Endodermal cell (in vitro differentiated cells): Measurements from ENCODE around the gene MS4A2. TPM values are rescaled to one million over a fixed set of nuclear protein-coding genes. Genes with fewer than 3 reads are reported as not detected.
"Not testable (repeated sequence)": the region's sequence is repeated elsewhere in the genome, so short reads cannot be mapped to it uniquely, and the experiment has no call there.

Experiments
- DNase-seq: peaks from one replicate; pipeline ENCODE4 v3.0.0-alpha.2; 2017
- H3K27ac ChIP-seq: 2 replicates; pipeline ENCODE4 v1.5.1; 2013; ENCODE audit warnings: mild to moderate bottlenecking, low read depth, low read length, moderate library complexity
- H3K27me3 ChIP-seq: 2 replicates; pipeline ENCODE4 v1.6.1; 2013; ENCODE audit warnings: mild to moderate bottlenecking, low read length, moderate library complexity; ENCODE audit not compliant: insufficient read depth, control insufficient read depth, poor library complexity, severe bottlenecking
- H3K36me3 ChIP-seq: 2 replicates; pipeline ENCODE4 v1.7.0; 2013; ENCODE audit warnings: mild to moderate bottlenecking, low read length, moderate library complexity; ENCODE audit not compliant: control insufficient read depth, insufficient read depth
- H3K4me1 ChIP-seq: one replicate; pipeline ENCODE4 v1.7.0; 2013; ENCODE audit warnings: low read length; ENCODE audit not compliant: control insufficient read depth, insufficient read depth
- H3K4me3 ChIP-seq: 2 replicates; pipeline ENCODE4 v1.5.1; 2013; ENCODE audit warnings: mild to moderate bottlenecking, low read length, moderate library complexity
- H3K9ac ChIP-seq: 2 replicates; pipeline ENCODE4 v1.6.1; 2013; ENCODE audit warnings: mild to moderate bottlenecking, low read length, moderate library complexity; ENCODE audit not compliant: poor library complexity, severe bottlenecking; ENCODE audit errors: extremely low read depth
- H3K9me3 ChIP-seq: 2 replicates; pipeline ENCODE4 v1.6.1; 2013; ENCODE audit warnings: mild to moderate bottlenecking, low read length, moderate library complexity; ENCODE audit not compliant: control insufficient read depth
- H3K27ac Mint-ChIP-seq: 2 replicates; pipeline ENCODE4 v1.8.0; 2020; ENCODE audit warnings: mixed read lengths
- H3K27me3 Mint-ChIP-seq: 2 replicates; pipeline ENCODE4 v1.8.0; 2021; ENCODE audit warnings: mild to moderate bottlenecking, mixed read lengths; ENCODE audit not compliant: insufficient read depth
- H3K36me3 Mint-ChIP-seq: 2 replicates; pipeline ENCODE4 v1.8.0; 2020; ENCODE audit warnings: low read depth, mixed read lengths
- H3K4me1 Mint-ChIP-seq: 2 replicates; pipeline ENCODE4 v1.8.0; 2020; ENCODE audit warnings: mixed read lengths
- H3K4me3 Mint-ChIP-seq: 2 replicates; pipeline ENCODE4 v1.8.0; 2020; ENCODE audit warnings: mild to moderate bottlenecking, moderate library complexity, mixed read lengths
- H3K9me3 Mint-ChIP-seq: 2 replicates; pipeline ENCODE4 v1.8.0; 2020; ENCODE audit warnings: mild to moderate bottlenecking, mixed read lengths
- CTCF ChIP-seq: fragments of 200-600 bp; sonication (generic); conservative IDR thresholded peaks from 2 replicates; pipeline ENCODE4 v1.5.0; 2021; ENCODE audit warnings: antibody characterized with exemption, mild to moderate bottlenecking
- WGBS, 2 experiments: methylation state at CpG; one replicate each; pipeline versions ENCODE4 v1.1.5 to v1.1.7; 2013; ENCODE audit warnings: missing lambda C conversion rate in 2 of 2, mixed read lengths in 1 of 2; ENCODE audit not compliant: insufficient coverage in 1 of 2, insufficient read length in 1 of 2; 5-methylcytosine and 5-hydroxymethylcytosine counted together
- total RNA-seq, 2 donors: library from RNA; stranded (reverse); fragmentation: NEBNext Ultra II Directional in 1 of 2; extraction: Animal tissue kit (Norgen Biotek cat#: 25700) in 1 of 2; gene quantifications; 2 replicates in 1 of 2; 3 replicates in 1 of 2; pipeline ENCODE4 v1.2.1, GENCODE V29; 2021

Gene MS4A2
- total RNA-seq, 2 donors from 2014 or later = not detected

- Histone ChIP-seq H3K9me3 (no peaks in the 10 kb centered on the region), H3K36me3 (no peaks in the 10 kb centered on the region), H3K4me3 (no peak overlapping the region), H3K27ac (no peak overlapping the region), H3K27me3 (no peaks in the 10 kb centered on the region), H3K4me1 (no peaks in the 10 kb centered on the region), H3K9ac (no peak overlapping the region)
- no peak for TF ChIP-seq CTCF
- Mint-ChIP-seq H3K36me3 (no peaks in the 10 kb centered on the region), H3K4me1 (peaks cover 5% of the 10 kb centered on the region), H3K9me3 (no peaks in the 10 kb centered on the region), H3K27ac (no peak overlapping the region), H3K4me3 (no peak overlapping the region), H3K27me3 (no peaks in the 10 kb centered on the region)
- DNase-seq = no peak
Observed at GRCh38 chr11:60098508-60098907, 10.0 kb downstream of the MS4A2 start.

- WGBS, 2 experiments = 91% methylated on average over 1 of the region's 1 CpG; no CpG with 5 or more reads in 1 of the 2 experiments
- H3K4me1 ChIP-seq = no peaks in the 10 kb centered on the region
- no peaks in the 10 kb centered on the region for H3K27me3 Mint-ChIP-seq
- H3K36me3 Mint-ChIP-seq = no peaks in the 10 kb centered on the region
- TF ChIP-seq CTCF = no peak
- H3K4me3 ChIP-seq = no peak overlapping the region
- H3K4me1 Mint-ChIP-seq = peaks cover 5% of the 10 kb centered on the region
- no peaks in the 10 kb centered on the region for H3K27me3 ChIP-seq
- no peak overlapping the region for H3K4me3 Mint-ChIP-seq
- no peak for DNase-seq
- H3K9me3 ChIP-seq = no peaks in the 10 kb centered on the region
- H3K27ac Mint-ChIP-seq = no peak overlapping the region
- no peak overlapping the region for H3K9ac ChIP-seq
- H3K9me3 Mint-ChIP-seq = no peaks in the 10 kb centered on the region
- no peak overlapping the region for H3K27ac ChIP-seq
- H3K36me3 ChIP-seq = no peaks in the 10 kb centered on the region
Observed at GRCh38 chr11:60100516-60100915, 12.1 kb downstream of the MS4A2 start.

GRCh38 chr11:60101368-60101767, 12.9 kb downstream of the MS4A2 start:
- H3K4me3 Mint-ChIP-seq, H3K27me3 ChIP-seq, H3K9me3 ChIP-seq, H3K4me3 ChIP-seq, H3K36me3 ChIP-seq, H3K36me3 Mint-ChIP-seq, H3K27me3 Mint-ChIP-seq, H3K4me1 ChIP-seq, H3K9ac ChIP-seq, DNase-seq, H3K27ac Mint-ChIP-seq, H3K27ac ChIP-seq, H3K9me3 Mint-ChIP-seq, H3K4me1 Mint-ChIP-seq: not testable (repeated sequence)
- WGBS, 2 experiments = 94 to 97% methylated on average over 9 to 11 of the region's 11 CpGs

- 95 to 100% methylated on average over 2 to 7 of the region's 8 CpGs for WGBS, 2 experiments
- H3K36me3 Mint-ChIP-seq, H3K4me1 ChIP-seq: not testable (repeated sequence)
Observed at GRCh38 chr11:60104471-60105115, 16.1 kb downstream of the MS4A2 start.

GRCh38 chr11:60108631-60109030, 20.2 kb downstream of the MS4A2 start:
- H3K9me3 ChIP-seq, H3K4me3 Mint-ChIP-seq, H3K4me1 ChIP-seq, H3K27ac Mint-ChIP-seq, H3K4me3 ChIP-seq, H3K36me3 ChIP-seq, H3K9ac ChIP-seq, H3K9me3 Mint-ChIP-seq, H3K27ac ChIP-seq, DNase-seq, H3K36me3 Mint-ChIP-seq: not testable (repeated sequence)
- 96% methylated on average over 5 of the region's 5 CpGs; no CpG with 5 or more reads in 1 of the 2 experiments for WGBS, 2 experiments
- peaks cover 13% of the 10 kb centered on the region for H3K27me3 Mint-ChIP-seq
- peaks cover 16% of the 10 kb centered on the region for H3K4me1 Mint-ChIP-seq
- peaks cover 13% of the 10 kb centered on the region for H3K27me3 ChIP-seq

More at GRCh38 chr11:60104471-60105115, 16.1 kb downstream of the MS4A2 start:
- not testable (repeated sequence) for DNase-seq, H3K9me3 ChIP-seq, H3K36me3 ChIP-seq, H3K9me3 Mint-ChIP-seq, H3K9ac ChIP-seq, H3K27me3 ChIP-seq, H3K4me3 ChIP-seq, H3K27me3 Mint-ChIP-seq, H3K27ac Mint-ChIP-seq, H3K27ac ChIP-seq, H3K4me3 Mint-ChIP-seq, H3K4me1 Mint-ChIP-seq
